Pancreas (tissue), 10 donors: Measurements from ENCODE around the gene C1orf159. TPM values are rescaled to one million over a fixed set of nuclear protein-coding genes. Genes with fewer than 3 reads are reported as not detected.
"Not testable (repeated sequence)": the region's sequence is repeated elsewhere in the genome, so short reads cannot be mapped to it uniquely, and the experiment has no call there.

Experiments used
- ATAC-seq, 4 donors: fragments of 200-7000 bp; cut with Tn5 transposase; one replicate each; pipeline versions ENCODE4 v1.8.0 to v1.9.1; 2020; ENCODE audit warnings: mild to moderate bottlenecking in 4 of 4, moderate library complexity in 4 of 4
- DNase-seq, 6 donors: peaks; one replicate each; pipeline ENCODE4 v3.0.0-alpha.2; 2020
- FAIRE-seq: peaks from 2 replicates; lab custom pipeline; 2012; peaks lifted over from hg19 to GRCh38; lab: Jason Lieb, UNC
- H3K27ac ChIP-seq, 4 donors: fragments of 200-600 bp; sonication (generic); 1 replicate in 3 of 4; 2 replicates in 1 of 4; pipeline versions ENCODE4 v1.5.0 to v1.8.0; 2020
- H3K27me3 ChIP-seq, 4 donors: fragments of 200-600 bp; one replicate each; pipeline ENCODE4 v1.8.0; 2021
- H3K36me3 ChIP-seq, 3 donors: fragments of 200-600 bp; sonication (generic) in 1 of 3; one replicate each; pipeline versions ENCODE4 v1.5.0 to v1.8.0; 2020 to 2021
- H3K4me1 ChIP-seq, 3 donors: fragments of 200-600 bp; one replicate each; pipeline ENCODE4 v1.8.0; 2021
- H3K4me3 ChIP-seq, 4 donors: fragments of 200-600 bp; sonication (generic) in 2 of 4; one replicate each; pipeline versions ENCODE4 v1.5.0 to v1.8.0; 2020 to 2021
- H3K9me3 ChIP-seq, 4 donors: fragments of 200-600 bp; one replicate each; pipeline ENCODE4 v1.8.0; 2021
- WGBS, 2 donors: extraction: QIAGEN DNeasy Blood & Tissue Kit; methylation state at CpG; one replicate each; pipeline ENCODE4 v1.1.7; 2013; 5-methylcytosine and 5-hydroxymethylcytosine counted together
- intact Hi-C, 3 donors: fragments of 100-400 bp; cut with DNase I; formaldehyde crosslinking; loops; one replicate each; pipeline versions ENCODE4 v1.11.1 to v1.14.2; 2022
- polyA plus RNA-seq, 2 donors: library from polyadenylated mRNA; stranded (reverse); fragments of 200-250 nt; gene quantifications; one replicate each; pipeline ENCODE4 v1.2.3, GENCODE V29; 2013
- total RNA-seq, 6 donors: library from RNA; stranded (reverse); fragmentation: NEBNext Ultra II Directional in 4 of 6; extraction: Animal tissue kit (Norgen Biotek cat#: 25700) in 4 of 6; gene quantifications; one replicate each; pipeline versions ENCODE4 v1.2.1 to v1.2.4, GENCODE V29; 2021 to 2023
- TF ChIP-seq, protein P1 (sequence below), 4 donors: fragments of 200-600 bp; sonication (generic) in 3 of 4; IDR thresholded peaks; one replicate each; pipeline versions ENCODE4 v1.5.0 to v1.8.0; 2021; ENCODE audit warnings: antibody characterized with exemption in 4 of 4
- donor health status: healthy with polysubstance abuse.
- donor health status: DM: no; HTN: no; CAD: no; lungs with moderate emphysema.
- donor health status: DM: no; HTN: no; CAD: no.
- donor health status: control.
- donor health status: control.
- donor health status: Bipolar disorder and iron deficiency.
- donor health status: DM: yes; HTN: yes; CAD: no.
- donor health status: DM: no; HTN: no; CAD: no.
- donor health status: DM: no; HTN: no; CAD: no.
- donor health status: DM: yes; HTN: yes; CAD: no.

C1orf159 gene
- total and polyA plus RNA-seq, 8 donors = 3.0 to 30.7 (median 4.9) TPM

DNA sequence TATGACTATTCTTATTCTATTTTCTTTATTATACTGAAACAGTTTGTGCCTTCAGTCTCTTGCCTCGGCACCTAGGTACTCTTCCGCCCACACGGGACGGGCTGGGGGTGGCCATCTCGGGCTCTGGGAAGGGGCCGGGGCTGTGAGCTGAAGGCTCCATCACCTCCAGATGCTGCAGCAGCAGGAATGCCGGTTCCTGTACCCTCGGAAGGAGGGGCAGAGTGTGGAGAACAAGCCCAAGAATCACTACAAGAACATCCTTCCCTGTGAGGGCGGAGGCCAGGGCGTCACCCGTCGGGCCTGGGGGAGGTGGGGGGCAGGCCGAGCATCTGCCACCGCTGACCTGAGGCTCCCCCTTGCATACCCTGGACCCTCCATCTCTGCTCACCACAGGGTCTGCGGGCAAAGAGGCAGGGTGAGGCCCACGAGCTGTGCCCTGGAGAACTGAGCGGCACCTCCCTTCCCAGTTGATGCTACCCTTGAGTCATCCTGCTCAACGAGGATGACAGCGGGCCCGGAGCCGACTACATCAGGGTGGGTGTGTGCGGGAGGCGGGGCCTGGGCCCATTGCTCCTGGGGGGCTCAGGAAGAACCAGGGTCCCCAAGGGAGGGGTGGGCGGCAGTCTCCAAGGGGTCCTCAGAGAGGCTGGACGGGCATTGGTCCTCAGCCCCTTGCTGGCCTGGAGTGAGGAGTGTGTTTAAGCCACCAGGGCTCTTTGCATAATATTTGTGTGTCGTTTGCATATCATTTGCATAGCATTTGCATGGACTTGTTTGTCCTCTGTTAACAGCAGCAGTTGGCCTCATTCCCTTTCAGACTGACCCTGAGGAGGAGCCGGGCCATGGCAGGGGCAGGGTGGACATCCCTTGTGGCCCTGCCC lies 49.2 kb downstream of the C1orf159 start:
- intact Hi-C loops = loop anchor here in 2 of 3 donors (5.0 to 10.0 kb wide), 2 partner anchors 82 to 84 kb away; partner anchors contain the start of gene PERM1 (in 2 of the 2)
- no peak overlapping the region for H3K4me3 ChIP-seq
- no peak for DNase-seq

DNA sequence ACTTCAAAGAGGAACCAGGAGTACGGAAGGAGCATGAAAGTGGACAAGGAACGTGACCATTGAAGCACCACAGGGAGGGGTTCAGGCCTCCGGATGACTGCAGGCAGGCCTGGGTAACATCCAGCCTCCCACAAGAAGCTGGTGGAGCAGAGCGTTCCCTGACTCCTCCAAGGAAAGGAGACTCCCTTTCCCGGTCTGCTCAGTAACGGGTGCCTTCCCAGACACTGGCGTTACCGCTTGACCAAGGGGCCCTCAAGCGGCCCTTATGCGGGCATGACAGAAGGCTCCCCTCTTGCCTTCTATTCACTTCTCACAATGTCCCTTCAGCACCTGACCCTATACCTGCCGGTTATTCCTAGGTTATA lies 50.0 kb downstream of the C1orf159 start:
- H3K9me3 ChIP-seq, ATAC-seq, H3K27ac ChIP-seq, H3K36me3 ChIP-seq, H3K4me1 ChIP-seq, H3K4me3 ChIP-seq, DNase-seq, FAIRE-seq, H3K27me3 ChIP-seq: not testable (repeated sequence)
- intact Hi-C loops = loop anchor here in 2 of 3 donors (5.0 to 10.0 kb wide), 2 partner anchors 81 to 84 kb away; partner anchors contain the start of gene PERM1 (in 2 of the 2)
- WGBS, 2 donors = 68 to 73% methylated on average over 11 of the region's 11 CpGs

More for the DNA sequence above, 49.2 kb downstream of the C1orf159 start:
- TF ChIP-seq, protein P1, sequence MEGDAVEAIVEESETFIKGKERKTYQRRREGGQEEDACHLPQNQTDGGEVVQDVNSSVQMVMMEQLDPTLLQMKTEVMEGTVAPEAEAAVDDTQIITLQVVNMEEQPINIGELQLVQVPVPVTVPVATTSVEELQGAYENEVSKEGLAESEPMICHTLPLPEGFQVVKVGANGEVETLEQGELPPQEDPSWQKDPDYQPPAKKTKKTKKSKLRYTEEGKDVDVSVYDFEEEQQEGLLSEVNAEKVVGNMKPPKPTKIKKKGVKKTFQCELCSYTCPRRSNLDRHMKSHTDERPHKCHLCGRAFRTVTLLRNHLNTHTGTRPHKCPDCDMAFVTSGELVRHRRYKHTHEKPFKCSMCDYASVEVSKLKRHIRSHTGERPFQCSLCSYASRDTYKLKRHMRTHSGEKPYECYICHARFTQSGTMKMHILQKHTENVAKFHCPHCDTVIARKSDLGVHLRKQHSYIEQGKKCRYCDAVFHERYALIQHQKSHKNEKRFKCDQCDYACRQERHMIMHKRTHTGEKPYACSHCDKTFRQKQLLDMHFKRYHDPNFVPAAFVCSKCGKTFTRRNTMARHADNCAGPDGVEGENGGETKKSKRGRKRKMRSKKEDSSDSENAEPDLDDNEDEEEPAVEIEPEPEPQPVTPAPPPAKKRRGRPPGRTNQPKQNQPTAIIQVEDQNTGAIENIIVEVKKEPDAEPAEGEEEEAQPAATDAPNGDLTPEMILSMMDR (IDR thresholded peaks at IDR 0.05) = no peak
- Histone ChIP-seq H3K36me3 (no peaks in the 10 kb centered on the region), H3K4me1 (peaks cover 0 to 10% (median 9%) of the 10 kb centered on the region in 3 donors), H3K27ac (no peak overlapping the region), H3K27me3 (no peaks in the 10 kb centered on the region), H3K9me3 (no peaks in the 10 kb centered on the region)
- FAIRE-seq (no peak), ATAC-seq (no peak)
- 65 to 74% methylated on average over 27 of the region's 27 CpGs for WGBS, 2 donors

DNA sequence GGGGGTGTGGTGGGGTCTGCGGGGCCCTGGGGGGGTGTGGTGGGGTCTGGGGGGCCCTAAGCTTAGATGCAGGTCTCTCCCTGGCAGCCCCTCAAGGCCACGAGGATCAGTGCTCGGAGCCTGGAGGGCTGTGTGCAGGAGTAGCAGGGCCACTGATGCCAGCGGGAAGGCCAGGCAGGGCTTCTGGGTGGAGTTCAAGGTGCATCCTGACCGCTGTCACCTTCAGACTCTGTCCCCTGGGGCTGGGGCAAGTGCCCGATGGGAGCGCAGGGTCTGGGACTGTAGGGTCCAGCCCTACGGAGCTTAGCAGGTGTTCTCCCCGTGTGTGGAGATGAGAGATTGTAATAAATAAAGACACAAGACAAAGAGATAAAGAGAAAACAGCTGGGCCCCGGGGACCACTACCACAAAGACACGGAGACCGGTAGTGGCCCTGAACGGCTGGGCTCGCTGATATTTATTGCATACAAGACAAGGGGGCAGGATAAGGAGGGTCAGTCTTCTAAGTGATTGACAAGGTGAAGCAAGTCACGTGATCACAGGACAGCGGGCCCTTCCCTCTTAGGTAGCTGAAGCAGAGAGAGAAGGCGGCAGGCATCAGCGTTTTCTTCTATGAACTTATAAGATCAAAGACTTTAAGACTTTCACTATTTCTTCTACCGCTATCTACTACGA lies 50.5 kb downstream of the C1orf159 start:
- 49 to 51% methylated on average over 19 to 20 of the region's 20 CpGs for WGBS, 2 donors
- ATAC-seq = no peak
- no peak for DNase-seq
- Histone ChIP-seq H3K27me3 (peaks cover 0 to 9% (median 0%) of the 10 kb centered on the region in 4 donors), H3K36me3 (no peaks in the 10 kb centered on the region), H3K4me3 (no peak overlapping the region), H3K4me1 (peaks cover 0 to 10% (median 9%) of the 10 kb centered on the region in 3 donors), H3K27ac (no peak overlapping the region), H3K9me3 (no peaks in the 10 kb centered on the region)
- TF ChIP-seq, protein P1 (IDR thresholded peaks at IDR 0.05) = no peak
- intact Hi-C loops = loop anchor here in 2 of 3 donors (5.0 to 10.0 kb wide), 2 partner anchors 81 to 83 kb away; partner anchors contain the start of gene PERM1 (in 2 of the 2)
- no peak for FAIRE-seq

DNA sequence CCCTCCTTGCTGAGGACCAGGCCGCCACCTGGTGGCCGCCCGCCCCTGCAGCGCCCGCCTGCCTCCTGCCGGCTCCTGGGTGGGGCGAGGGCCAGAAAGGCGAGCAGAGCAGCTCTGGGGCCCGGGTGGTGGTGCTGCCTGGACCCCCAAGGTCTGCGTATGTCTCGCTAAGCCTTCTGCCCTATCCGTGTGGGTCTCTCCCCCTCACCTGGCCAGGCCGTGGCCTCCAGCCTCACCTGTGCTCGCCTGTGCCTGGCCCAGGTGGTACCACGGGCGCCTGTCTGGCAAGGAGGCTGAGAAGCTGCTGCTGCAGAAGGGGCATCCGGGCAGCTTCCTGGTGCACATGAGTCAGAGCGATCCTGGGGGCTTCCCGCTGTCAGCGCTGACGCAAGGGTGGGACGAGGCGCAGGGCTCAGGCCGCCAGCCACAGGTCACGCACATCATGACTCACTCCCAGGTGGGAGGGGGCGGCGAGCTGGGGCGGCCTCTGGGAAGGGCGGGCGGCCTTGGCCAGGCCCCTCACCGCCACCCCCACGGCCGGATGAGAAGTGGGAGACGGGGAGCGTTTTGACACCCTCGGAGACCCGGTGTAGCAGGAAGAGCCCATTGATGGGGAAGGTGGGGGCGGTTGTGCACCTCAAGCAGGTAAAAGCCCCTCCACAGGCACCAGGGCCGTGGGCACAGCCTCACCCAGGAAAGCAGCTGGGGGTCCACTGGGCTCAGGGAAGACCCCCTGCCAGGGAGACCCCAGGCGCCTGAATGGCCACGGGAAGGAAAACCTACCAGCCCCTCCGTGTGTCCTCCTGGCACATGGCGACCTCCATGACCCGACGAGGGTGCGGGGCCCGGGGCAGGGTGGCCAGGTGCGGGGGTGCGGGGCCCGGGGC lies 51.7 kb downstream of the C1orf159 start:
- DNase-seq (peak in 5 of 6 donors; percentile 56 to 87 (median 71)), FAIRE-seq (no peak), ATAC-seq (peak; percentile 46 to 74 (median 65))
- no peaks in the 10 kb centered on the region for H3K36me3 ChIP-seq
- peaks cover 0 to 9% (median 0%) of the 10 kb centered on the region in 4 donors for H3K27me3 ChIP-seq
- no peak overlapping the region for H3K27ac ChIP-seq
- WGBS, 2 donors = 6% methylated on average over 42 to 50 of the region's 50 CpGs
- no peaks in the 10 kb centered on the region for H3K9me3 ChIP-seq
- intact Hi-C loops = loop anchor here in 2 of 3 donors (2.0 to 10.0 kb wide), 2 partner anchors 79 to 81 kb away; partner anchors contain the start of gene PERM1 (in 2 of the 2)
- H3K4me1 ChIP-seq = peaks cover 0 to 10% (median 9%) of the 10 kb centered on the region in 3 donors
- H3K4me3 ChIP-seq = peak overlapping the region in 1 of 4 donors; percentile 20
- TF ChIP-seq, protein P1 (IDR thresholded peaks at IDR 0.05) = peak; percentile 83 to 93 (median 86)
